DND-41 (cell line): ENCODE measurements around the gene ALDOA.

Experiments used
- EZH2 ChIP-seq: IDR thresholded peaks from 3 replicates; pipeline ENCODE4 v1.6.1; 2012; ENCODE audit warnings: borderline replicate concordance, low read depth, mild to moderate bottlenecking, moderate library complexity, low read length, inconsistent platforms; ENCODE audit not compliant: severe bottlenecking
- TF ChIP-seq, protein P1 (sequence below): IDR thresholded peaks from 2 replicates; pipeline ENCODE4 v1.5.1; 2012; ENCODE audit warnings: borderline replicate concordance, low read length, moderate library complexity, mild to moderate bottlenecking; ENCODE audit not compliant: poor library complexity, severe bottlenecking; ENCODE audit errors: extremely low read depth

- TF ChIP-seq, protein P1, sequence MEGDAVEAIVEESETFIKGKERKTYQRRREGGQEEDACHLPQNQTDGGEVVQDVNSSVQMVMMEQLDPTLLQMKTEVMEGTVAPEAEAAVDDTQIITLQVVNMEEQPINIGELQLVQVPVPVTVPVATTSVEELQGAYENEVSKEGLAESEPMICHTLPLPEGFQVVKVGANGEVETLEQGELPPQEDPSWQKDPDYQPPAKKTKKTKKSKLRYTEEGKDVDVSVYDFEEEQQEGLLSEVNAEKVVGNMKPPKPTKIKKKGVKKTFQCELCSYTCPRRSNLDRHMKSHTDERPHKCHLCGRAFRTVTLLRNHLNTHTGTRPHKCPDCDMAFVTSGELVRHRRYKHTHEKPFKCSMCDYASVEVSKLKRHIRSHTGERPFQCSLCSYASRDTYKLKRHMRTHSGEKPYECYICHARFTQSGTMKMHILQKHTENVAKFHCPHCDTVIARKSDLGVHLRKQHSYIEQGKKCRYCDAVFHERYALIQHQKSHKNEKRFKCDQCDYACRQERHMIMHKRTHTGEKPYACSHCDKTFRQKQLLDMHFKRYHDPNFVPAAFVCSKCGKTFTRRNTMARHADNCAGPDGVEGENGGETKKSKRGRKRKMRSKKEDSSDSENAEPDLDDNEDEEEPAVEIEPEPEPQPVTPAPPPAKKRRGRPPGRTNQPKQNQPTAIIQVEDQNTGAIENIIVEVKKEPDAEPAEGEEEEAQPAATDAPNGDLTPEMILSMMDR = no peak
- no peak for TF ChIP-seq EZH2
Observed at GRCh38 chr16:30022887-30023286, 42.7 kb upstream of the ALDOA start, which contains the start of gene C16orf92.
